T-cell (primary cell): ENCODE results near the gene TCF7L2. TPM values are rescaled to one million over a fixed set of nuclear protein-coding genes. Genes with fewer than 3 reads are reported as not detected.

Experiments used
- ATAC-seq, 4 experiments: fragments of 200-7000 bp in 3 of 4; fragments of 150-1000 bp in 1 of 4; cut with Tn5 transposase; replicated peaks in 1 of 4; 1 replicate in 3 of 4; 2 replicates in 1 of 4; pipeline ENCODE4 v1.10.0; 2021; ENCODE audit warnings: moderate library complexity in 3 of 4, mild to moderate bottlenecking in 2 of 4, moderate number of reproducible peaks in 1 of 4
- CTCF ChIA-PET, 2 donors: fragments of 300-600 bp; sonication (Branson Sonifier 250); formaldehyde crosslinking; loops; one replicate each; lab custom pipeline; 2022; ENCODE audit warnings: antibody characterized with exemption in 2 of 2; lab: Charles Lee
- POLR2A ChIA-PET, 2 donors: fragments of 300-600 bp; sonication (Branson Sonifier 250); formaldehyde crosslinking; loops; one replicate each; lab custom pipeline; 2022; ENCODE audit warnings: antibody characterized with exemption in 2 of 2; lab: Charles Lee
- DNase-seq, 35 experiments: peaks; one replicate each; pipeline versions ENCODE4 v3.0.0 to v3.0.0-alpha.2; 2013 to 2023
- H3K27ac ChIP-seq: one replicate; pipeline ENCODE4 v1.5.1; 2013; ENCODE audit warnings: low read length
- H3K27me3 ChIP-seq, 2 experiments: replicated peaks in 1 of 2; 1 replicate in 1 of 2; 2 replicates in 1 of 2; pipeline versions ENCODE4 v1.6.1 to v1.7.0; 2013; ENCODE audit warnings: low read length in 1 of 2, mixed read lengths in 1 of 2; ENCODE audit not compliant: control insufficient read depth in 2 of 2, insufficient read depth in 2 of 2; ENCODE audit errors: extremely low read depth in 1 of 2
- H3K36me3 ChIP-seq, 2 donors: 1 replicate in 1 of 2; 2 replicates in 1 of 2; pipeline versions ENCODE4 v1.6.1 to v1.7.0; 2013; ENCODE audit warnings: low read length in 1 of 2; ENCODE audit not compliant: control insufficient read depth in 2 of 2, insufficient read depth in 1 of 2; ENCODE audit errors: extremely low read depth in 1 of 2
- H3K4me1 ChIP-seq, 2 experiments: 1 replicate in 1 of 2; 2 replicates in 1 of 2; pipeline versions ENCODE4 v1.6.1 to v1.7.0; 2013; ENCODE audit warnings: low read length in 2 of 2, mixed read lengths in 1 of 2; ENCODE audit not compliant: insufficient read depth in 2 of 2, control insufficient read depth in 1 of 2; ENCODE audit errors: extremely low read depth in 1 of 2
- H3K4me3 ChIP-seq, 2 donors: 1 replicate in 1 of 2; 2 replicates in 1 of 2; pipeline versions ENCODE4 v1.5.1 to v1.7.0; 2013; ENCODE audit warnings: mild to moderate bottlenecking in 2 of 2, low read length in 1 of 2, moderate library complexity in 1 of 2; ENCODE audit not compliant: control insufficient read depth in 1 of 2; ENCODE audit errors: extremely low read depth in 1 of 2
- H3K9me3 ChIP-seq: 2 replicates; pipeline ENCODE4 v1.7.0; 2013
- H3K27ac Mint-ChIP-seq, 2 donors: one replicate each; pipeline ENCODE4 v1.8.0; 2020 to 2021; ENCODE audit warnings: mild to moderate bottlenecking in 2 of 2, mixed read lengths in 2 of 2
- H3K27me3 Mint-ChIP-seq, 2 donors: one replicate each; pipeline ENCODE4 v1.8.0; 2021 to 2022; ENCODE audit warnings: mixed read lengths in 2 of 2
- H3K36me3 Mint-ChIP-seq: one replicate; pipeline ENCODE4 v1.8.0; 2021; ENCODE audit warnings: mixed read lengths
- H3K4me1 Mint-ChIP-seq, 3 donors: one replicate each; pipeline ENCODE4 v1.8.0; 2020 to 2022; ENCODE audit warnings: mixed read lengths in 3 of 3, mild to moderate bottlenecking in 1 of 3
- H3K4me3 Mint-ChIP-seq, 3 donors: one replicate each; pipeline ENCODE4 v1.8.0; 2020 to 2022; ENCODE audit warnings: mild to moderate bottlenecking in 3 of 3, mixed read lengths in 3 of 3, moderate library complexity in 3 of 3
- H3K9me3 Mint-ChIP-seq, 3 donors: one replicate each; pipeline ENCODE4 v1.8.0; 2020 to 2022; ENCODE audit warnings: mixed read lengths in 3 of 3
- WGBS: methylation state at CpG from one replicate; pipeline ENCODE4 v1.1.5; 2013; ENCODE audit warnings: missing lambda C conversion rate; ENCODE audit not compliant: insufficient coverage; 5-methylcytosine and 5-hydroxymethylcytosine counted together
- total RNA-seq, 35 experiments: library from RNA in 6 of 35; stranded (reverse) in 6 of 35; fragments of 120-200 nt in 1 of 35; gene quantifications; one replicate each; pipeline versions ENCODE4 v1.2.1 to v1.2.4 and lab custom pipeline; 2013 to 2026

The TCF7L2 gene
- total RNA-seq, 5 donors from 2014 or later (not counting 1 experiment from before 2014, with no cell fraction given), result 2.6 to 6.2 (median 3.3) TPM

DNA sequence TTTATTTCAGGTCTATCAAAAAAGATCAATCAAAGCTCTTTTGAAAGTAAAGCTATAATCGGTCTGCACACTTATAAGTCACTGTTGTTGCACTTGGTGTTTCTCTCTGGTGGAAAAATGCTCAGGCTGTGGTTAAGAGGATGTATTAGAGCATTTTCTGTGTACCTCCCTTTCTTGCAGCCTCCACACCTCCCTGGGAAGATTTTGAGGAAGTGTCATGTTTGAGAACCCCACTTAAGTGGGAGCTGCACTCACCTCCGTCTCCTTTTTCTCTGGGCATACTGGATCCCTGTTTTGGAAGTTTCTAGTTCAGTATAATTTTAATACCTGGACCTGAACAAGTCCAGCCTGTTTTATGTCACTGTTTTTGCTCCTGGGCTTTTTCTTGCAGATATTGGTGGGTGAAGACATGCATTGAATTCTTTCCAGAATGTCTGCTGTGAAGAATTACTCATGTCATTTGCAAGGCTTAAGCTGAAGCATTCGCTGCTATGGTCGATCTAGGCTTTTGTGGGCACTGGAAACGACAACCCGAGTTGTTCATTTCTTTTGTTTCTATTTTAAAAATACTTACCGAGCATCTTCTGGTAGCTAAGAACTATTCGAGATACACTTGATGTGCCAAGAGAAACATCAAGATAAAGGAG, 36.6 kb downstream of the TCF7L2 start:
- no peak for ATAC-seq
- Histone ChIP-seq H3K4me3 (no peak overlapping the region), H3K36me3 (no peaks in the 10 kb centered on the region), H3K4me1 (peaks cover 7 to 10% of the 10 kb centered on the region in 2 experiments), H3K27ac (no peak overlapping the region), H3K27me3 (peaks cover 0 to 12% of the 10 kb centered on the region in 2 experiments), H3K9me3 (no peaks in the 10 kb centered on the region)
- H3K4me1 Mint-ChIP-seq, result peaks cover 10 to 24% (median 17%) of the 10 kb centered on the region in 3 donors
- H3K9me3 Mint-ChIP-seq, result no peaks in the 10 kb centered on the region
- H3K27me3 Mint-ChIP-seq, result peaks cover 32 to 36% of the 10 kb centered on the region in 2 donors
- ChIA-PET CTCF (interaction anchor here in 1 of 2 donors (0.7 kb wide), 1 partner anchor 124 kb away, joined by 3 read pairs; no protein-coding TSS in a partner anchor), POLR2A (no interaction called here)
- WGBS, result 46% methylated on average over 2 of the region's 8 CpGs
- H3K4me3 Mint-ChIP-seq, result no peak overlapping the region
- peaks cover 4% of the 10 kb centered on the region for H3K36me3 Mint-ChIP-seq
- no peak overlapping the region for H3K27ac Mint-ChIP-seq
- no peak for DNase-seq

- H3K4me1 Mint-ChIP-seq, result peaks cover 7 to 18% (median 13%) of the 10 kb centered on the region in 3 donors
- H3K36me3 Mint-ChIP-seq, result peaks cover 4% of the 10 kb centered on the region
- peaks cover 0 to 20% of the 10 kb centered on the region in 2 experiments for H3K27me3 ChIP-seq
- ATAC-seq (no peak), DNase-seq (no peak)
- no peak overlapping the region for H3K27ac ChIP-seq
- no peaks in the 10 kb centered on the region for H3K9me3 ChIP-seq
- no peak overlapping the region for H3K27ac Mint-ChIP-seq
- H3K9me3 Mint-ChIP-seq, result no peaks in the 10 kb centered on the region
- H3K4me3 ChIP-seq, result no peak overlapping the region
- peaks cover 0 to 3% of the 10 kb centered on the region in 2 donors for H3K36me3 ChIP-seq
- H3K4me1 ChIP-seq, result peaks cover 7% of the 10 kb centered on the region in 2 experiments
- 97% methylated on average over 5 of the region's 7 CpGs for WGBS
- no peak overlapping the region for H3K4me3 Mint-ChIP-seq
- ChIA-PET POLR2A (no interaction called here), CTCF (no interaction called here)
- H3K27me3 Mint-ChIP-seq, result peaks cover 27 to 34% of the 10 kb centered on the region in 2 donors
Observed at GRCh38 chr10:112988839-112989406, 38.9 kb downstream of the TCF7L2 start.

DNA sequence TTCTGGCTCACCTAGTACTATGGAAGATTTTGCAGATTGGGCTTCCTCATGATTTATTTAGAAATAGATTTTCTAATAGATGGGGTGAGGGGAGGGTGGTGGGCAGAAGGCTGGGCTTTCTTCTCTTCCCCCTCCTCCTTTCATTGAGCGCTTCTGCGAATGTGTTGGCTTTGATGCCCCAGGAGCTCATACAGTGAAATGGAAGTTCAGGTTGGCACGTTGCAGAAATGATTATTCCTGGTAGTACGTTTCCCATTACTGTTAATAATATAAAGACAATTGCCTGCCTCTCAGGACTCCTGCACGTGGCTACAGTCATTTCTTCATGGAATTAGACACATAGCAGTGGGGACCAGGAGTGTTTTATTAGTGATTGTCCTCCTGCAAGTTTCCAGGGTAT, 39.8 kb downstream of the TCF7L2 start:
- Mint-ChIP-seq H3K36me3 (peaks cover 4% of the 10 kb centered on the region), H3K27me3 (peaks cover 20 to 30% of the 10 kb centered on the region in 2 donors), H3K27ac (no peak overlapping the region), H3K4me3 (no peak overlapping the region), H3K9me3 (no peaks in the 10 kb centered on the region), H3K4me1 (peaks cover 7 to 18% (median 13%) of the 10 kb centered on the region in 3 donors)
- H3K4me3 ChIP-seq, result no peak overlapping the region
- DNase-seq (no peak), ATAC-seq (no peak)
- H3K4me1 ChIP-seq, result peaks cover 7% of the 10 kb centered on the region in 2 experiments
- H3K27ac ChIP-seq, result no peak overlapping the region
- POLR2A ChIA-PET, result no interaction called here
- peaks cover 0 to 3% of the 10 kb centered on the region in 2 donors for H3K36me3 ChIP-seq
- CTCF ChIA-PET, result no interaction called here
- H3K27me3 ChIP-seq, result peaks cover 0 to 20% of the 10 kb centered on the region in 2 experiments
- H3K9me3 ChIP-seq, result no peaks in the 10 kb centered on the region
- WGBS, result no CpG with 5 or more reads among the region's 5 CpGs

DNA sequence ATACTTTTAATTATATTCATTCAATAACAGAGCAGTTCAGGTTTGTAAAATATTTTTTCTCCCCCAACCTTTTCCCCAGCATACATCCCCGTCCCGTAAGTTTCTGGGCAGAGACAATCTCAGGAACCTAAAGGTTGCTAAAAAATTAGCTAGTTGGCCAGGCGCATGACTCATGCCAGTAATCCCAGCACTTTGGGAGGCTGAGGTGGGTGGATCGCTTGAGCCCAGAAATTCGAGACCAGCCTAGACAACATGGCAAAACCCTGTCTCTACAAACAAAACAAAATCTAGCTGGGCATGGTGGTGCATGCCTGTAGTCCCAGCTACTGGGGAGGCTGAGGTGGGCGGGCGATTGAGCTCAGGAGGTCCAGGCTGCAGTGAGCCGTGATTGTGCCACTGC, 40.2 kb downstream of the TCF7L2 start:
- DNase-seq, result no peak
- peaks cover 7% of the 10 kb centered on the region in 2 experiments for H3K4me1 ChIP-seq
- H3K27me3 Mint-ChIP-seq, result peaks cover 16 to 26% of the 10 kb centered on the region in 2 donors
- WGBS, result no CpG with 5 or more reads among the region's 8 CpGs
- H3K9me3 Mint-ChIP-seq, result no peaks in the 10 kb centered on the region
- peaks cover 4% of the 10 kb centered on the region for H3K36me3 Mint-ChIP-seq
- H3K27me3 ChIP-seq, result peaks cover 0 to 20% of the 10 kb centered on the region in 2 experiments
- ChIA-PET POLR2A (interaction anchor here in 1 of 2 donors (0.6 kb wide), 1 partner anchor 36 kb away, joined by 3 read pairs; no protein-coding TSS in a partner anchor), CTCF (no interaction called here)
- H3K9me3 ChIP-seq, result no peaks in the 10 kb centered on the region
- no peak overlapping the region for H3K27ac Mint-ChIP-seq
- no peak for ATAC-seq
- peaks cover 0 to 3% of the 10 kb centered on the region in 2 donors for H3K36me3 ChIP-seq
- peaks cover 7 to 17% (median 13%) of the 10 kb centered on the region in 3 donors for H3K4me1 Mint-ChIP-seq
- no peak overlapping the region for H3K4me3 Mint-ChIP-seq
- H3K4me3 ChIP-seq, result no peak overlapping the region
- no peak overlapping the region for H3K27ac ChIP-seq

DNA sequence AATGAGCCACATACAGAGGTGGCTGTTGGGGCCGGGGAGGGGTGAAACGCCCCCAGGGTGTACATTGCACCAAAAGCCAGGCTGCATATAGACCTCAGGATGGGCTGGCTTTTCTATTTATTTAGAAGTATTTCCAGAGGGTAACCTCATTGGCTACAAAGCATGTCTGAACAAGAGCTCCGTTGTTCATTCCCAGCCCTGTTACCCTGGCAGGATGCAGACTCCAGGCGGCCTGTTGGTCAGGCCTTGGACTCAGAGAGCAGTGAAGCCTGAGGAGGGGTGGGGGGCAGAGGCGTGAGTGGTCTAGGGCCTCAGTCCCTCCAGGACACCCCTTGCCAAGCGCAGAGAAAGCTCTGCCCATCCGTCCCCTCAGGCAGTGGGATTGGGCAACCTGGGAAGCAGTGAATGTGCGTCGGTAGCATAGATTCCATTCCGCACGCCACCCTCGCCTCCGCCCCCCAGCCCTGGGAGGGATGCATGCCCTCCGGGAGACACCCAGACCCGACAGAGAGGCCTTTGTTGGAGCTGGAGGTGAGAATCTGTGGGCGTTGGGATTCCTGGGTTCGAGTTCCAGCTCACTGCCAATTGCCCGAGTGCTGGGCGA, 41.9 kb downstream of the TCF7L2 start:
- Mint-ChIP-seq H3K27ac (no peak overlapping the region), H3K27me3 (peaks cover 11% of the 10 kb centered on the region in 2 donors), H3K4me3 (no peak overlapping the region), H3K4me1 (no peaks in the 10 kb centered on the region), H3K9me3 (no peaks in the 10 kb centered on the region), H3K36me3 (peaks cover 4% of the 10 kb centered on the region)
- ATAC-seq (no peak), DNase-seq (no peak)
- H3K4me1 ChIP-seq, result no peaks in the 10 kb centered on the region
- ChIA-PET CTCF (no interaction called here), POLR2A (no interaction called here)
- H3K9me3 ChIP-seq, result no peaks in the 10 kb centered on the region
- peaks cover 0 to 3% of the 10 kb centered on the region in 2 donors for H3K36me3 ChIP-seq
- H3K27ac ChIP-seq, result no peak overlapping the region
- WGBS, result 91% methylated on average over 18 of the region's 19 CpGs
- H3K4me3 ChIP-seq, result no peak overlapping the region
- peaks cover 0 to 17% of the 10 kb centered on the region in 2 experiments for H3K27me3 ChIP-seq

DNA sequence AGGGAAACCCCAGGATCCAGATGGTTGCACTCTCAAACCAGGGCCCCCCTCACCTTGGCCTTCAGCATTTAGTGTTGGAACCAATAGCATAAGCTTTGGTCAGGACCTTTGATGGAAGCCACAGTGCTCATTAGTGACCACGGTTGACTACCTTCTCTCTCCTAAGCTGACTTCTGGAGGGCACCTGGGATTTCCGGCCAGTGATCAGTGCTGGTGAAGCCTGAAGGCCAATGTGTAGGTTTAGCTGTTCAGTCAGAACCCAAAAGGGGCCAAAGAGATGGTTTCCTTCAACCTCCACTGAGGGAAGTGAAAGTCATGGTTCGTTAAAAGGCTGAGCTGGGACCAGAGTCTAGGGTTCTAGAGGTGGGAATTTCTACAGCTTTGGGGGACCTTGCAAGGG, 46.4 kb downstream of the TCF7L2 start:
- Histone ChIP-seq H3K27ac (no peak overlapping the region), H3K27me3 (peaks cover 0 to 10% of the 10 kb centered on the region in 2 experiments), H3K9me3 (no peaks in the 10 kb centered on the region), H3K4me1 (no peaks in the 10 kb centered on the region), H3K36me3 (peaks cover 0 to 3% of the 10 kb centered on the region in 2 donors), H3K4me3 (no peak overlapping the region)
- Mint-ChIP-seq H3K4me3 (no peak overlapping the region), H3K4me1 (no peaks in the 10 kb centered on the region), H3K9me3 (no peaks in the 10 kb centered on the region), H3K36me3 (no peaks in the 10 kb centered on the region), H3K27me3 (peaks cover 0 to 1% of the 10 kb centered on the region in 2 donors), H3K27ac (no peak overlapping the region)
- POLR2A ChIA-PET, result interaction anchor here in 1 of 2 donors (0.6 kb wide), 1 partner anchor 193 kb away, joined by 3 read pairs; no protein-coding TSS in a partner anchor
- CTCF ChIA-PET, result interaction anchor here in 1 of 2 donors (0.5 kb wide), 1 partner anchor 64 kb away, joined by 3 read pairs; no protein-coding TSS in a partner anchor
- WGBS, result 83% methylated on average over 1 of the region's 3 CpGs
- ATAC-seq, result no peak
- no peak for DNase-seq
